ACHN (cell line): Measurements from ENCODE around the gene ZBTB21.

Experiments
- DNase-seq: peaks from one replicate; pipeline ENCODE4 v3.0.0-alpha.2; 2015
- in situ Hi-C: cut with HindIII; loops from 2 replicates; pipeline ENCODE4 v1.10.0; 2017; ENCODE audit warnings: low sequenced_read_pairs, low pct_ligation_motif_present, low pct_unique_long_range_greater_than_20kb

Gene ZBTB21

GRCh38 chr21:41948901-41949300 is 61.3 kb downstream of the ZBTB21 start:
- in situ Hi-C loops, result no loop called here

DNA sequence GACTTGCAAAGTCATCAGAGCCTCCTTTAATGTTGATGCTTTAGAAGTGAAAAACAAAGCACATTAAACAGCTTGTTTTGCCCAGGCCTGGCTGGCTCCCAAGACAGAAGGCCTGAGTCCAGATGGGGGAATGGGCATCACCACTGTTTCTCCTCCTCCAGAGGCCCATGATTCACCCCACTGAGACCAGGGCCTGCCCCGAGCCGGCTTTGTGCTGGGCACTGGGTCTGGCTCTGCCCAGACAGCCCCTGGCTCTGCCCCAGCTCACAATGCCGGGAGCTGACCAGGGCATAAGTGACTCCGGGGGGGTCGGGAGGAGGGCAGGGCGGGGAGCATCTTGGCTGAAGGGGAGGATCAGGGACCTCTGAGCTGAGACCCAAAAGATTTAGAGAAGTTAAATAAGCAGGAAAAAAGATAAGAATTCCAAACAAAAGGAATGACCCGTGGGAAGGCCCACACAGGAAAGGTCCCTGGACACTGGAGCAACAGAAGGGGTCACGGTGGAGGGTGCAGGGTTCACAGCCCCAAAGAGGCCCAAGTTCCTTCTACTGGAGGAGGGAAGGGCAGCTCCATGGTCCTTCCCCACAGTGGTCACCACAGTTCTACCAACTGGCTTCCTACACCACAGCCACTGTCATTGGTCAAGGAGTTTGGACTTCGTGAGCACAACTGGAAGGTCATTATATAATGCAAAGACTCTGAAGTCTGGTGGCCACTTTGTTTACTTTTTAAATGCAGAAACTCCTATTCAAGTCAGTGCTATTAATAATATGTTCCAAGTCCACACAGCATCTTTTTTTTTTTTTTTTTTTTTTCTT is 61.9 kb downstream of the ZBTB21 start:
- in situ Hi-C loops, result no loop called here
- DNase-seq, result no peak

More at GRCh38 chr21:41948901-41949300, 61.3 kb downstream of the ZBTB21 start:
- DNase-seq, result no peak

DNA sequence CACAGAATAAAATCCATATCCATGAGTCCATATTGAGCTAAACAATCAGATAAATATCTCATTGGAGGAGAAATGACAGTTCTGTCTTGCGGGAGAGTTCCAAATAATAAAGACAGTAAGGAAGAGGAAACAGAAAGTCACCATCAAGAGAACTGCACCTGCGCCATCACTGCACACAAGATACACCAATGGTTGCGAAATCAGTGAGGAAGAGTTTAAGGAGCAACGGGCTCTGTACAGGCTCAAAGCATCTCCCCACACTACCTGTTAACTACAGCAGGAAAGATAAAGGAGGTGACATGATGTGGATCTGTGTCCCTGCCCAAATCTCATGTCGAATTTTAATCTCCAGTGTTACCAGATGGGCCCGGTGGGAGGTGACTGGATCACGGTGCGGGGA is 64.2 kb downstream of the ZBTB21 start:
- in situ Hi-C loops, result no loop called here
- DNase-seq, result no peak

DNA sequence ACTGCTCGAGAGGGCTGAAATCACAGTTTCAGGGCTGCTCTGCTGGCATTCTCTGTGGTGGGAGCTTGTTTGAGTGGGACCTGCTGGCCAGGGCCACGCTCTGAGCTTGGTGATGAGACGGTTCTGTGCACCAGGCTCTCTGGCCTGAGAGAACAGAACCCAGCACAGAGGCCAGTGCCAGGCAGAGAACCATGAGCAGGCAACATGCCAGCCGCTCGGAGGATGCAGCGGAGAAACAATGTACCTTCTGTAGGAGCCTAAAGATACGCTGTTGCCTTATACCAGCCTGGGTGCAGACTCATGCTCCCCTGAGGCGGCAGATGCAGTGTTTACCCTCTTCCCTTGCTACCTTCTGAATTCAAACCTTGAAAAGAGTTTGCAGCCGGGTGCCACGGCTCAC is 66.3 kb downstream of the ZBTB21 start:
- in situ Hi-C loops, result no loop called here
- no peak for DNase-seq

DNA sequence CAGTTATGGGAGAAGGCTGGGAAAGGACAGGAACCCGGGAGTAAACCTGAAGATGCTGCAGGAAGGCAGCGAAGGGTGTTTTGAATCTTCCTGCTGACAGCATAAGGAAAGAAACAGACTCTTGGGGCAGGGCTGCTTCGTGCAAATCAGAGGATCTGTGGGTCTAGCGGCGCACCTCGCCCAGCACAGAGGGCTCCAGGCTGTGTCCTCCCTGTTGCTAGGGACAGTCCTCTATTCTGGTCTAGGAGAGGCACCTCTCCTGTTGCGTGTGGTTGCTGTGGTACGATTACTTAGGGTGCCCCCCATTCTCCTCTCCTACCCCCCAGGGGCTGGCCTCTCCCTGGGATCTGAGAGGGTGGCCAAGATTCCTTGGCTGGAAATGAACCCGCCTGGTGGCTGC is 67.7 kb downstream of the ZBTB21 start:
- DNase-seq, result no peak
- in situ Hi-C loops, result no loop called here

DNA sequence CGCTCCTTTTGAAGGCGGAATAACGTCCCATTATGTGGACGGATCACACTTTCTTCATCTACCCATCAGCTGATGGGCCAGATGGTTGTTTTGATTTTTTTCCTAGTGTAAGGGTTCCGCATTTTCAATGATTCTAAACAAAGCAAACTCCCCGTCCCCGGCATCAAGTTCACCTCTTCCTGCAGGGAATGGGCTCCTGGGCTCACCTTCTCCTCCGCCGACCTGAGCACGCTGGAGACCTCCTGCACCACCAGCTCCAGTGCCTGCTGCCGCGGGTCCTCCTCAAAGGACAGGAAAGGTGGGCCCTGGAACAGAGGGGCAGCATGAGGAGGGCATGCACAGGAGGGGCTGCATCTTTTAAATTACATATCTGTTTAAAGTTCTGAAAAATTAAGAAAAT is 68.2 kb downstream of the ZBTB21 start:
- in situ Hi-C loops, result no loop called here

GRCh38 chr21:41940431-41940830 is 69.7 kb downstream of the ZBTB21 start:
- no peak for DNase-seq
- in situ Hi-C loops, result no loop called here

More for the DNA sequence above, 68.2 kb downstream of the ZBTB21 start:
- no peak for DNase-seq

GRCh38 chr21:41939391-41939790 is 70.8 kb downstream of the ZBTB21 start:
- no peak for DNase-seq
- in situ Hi-C loops, result no loop called here
